DMS 273 treated with DMSO at 0.1 percent for 48 hours (cell line): ENCODE measurements around the gene CT45A10.
"Not testable (repeated sequence)": the region's sequence is repeated elsewhere in the genome, so short reads cannot be mapped to it uniquely, and the experiment has no call there.

Experiments
- DNase-seq: peaks from one replicate; lab custom pipeline; 2025; lab: John Stamatoyannopoulos, UW

The CT45A10 gene, protein sequence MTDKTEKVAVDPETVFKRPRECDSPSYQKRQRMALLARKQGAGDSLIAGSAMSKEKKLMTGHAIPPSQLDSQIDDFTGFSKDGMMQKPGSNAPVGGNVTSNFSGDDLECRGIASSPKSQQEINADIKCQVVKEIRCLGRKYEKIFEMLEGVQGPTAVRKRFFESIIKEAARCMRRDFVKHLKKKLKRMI

DNA sequence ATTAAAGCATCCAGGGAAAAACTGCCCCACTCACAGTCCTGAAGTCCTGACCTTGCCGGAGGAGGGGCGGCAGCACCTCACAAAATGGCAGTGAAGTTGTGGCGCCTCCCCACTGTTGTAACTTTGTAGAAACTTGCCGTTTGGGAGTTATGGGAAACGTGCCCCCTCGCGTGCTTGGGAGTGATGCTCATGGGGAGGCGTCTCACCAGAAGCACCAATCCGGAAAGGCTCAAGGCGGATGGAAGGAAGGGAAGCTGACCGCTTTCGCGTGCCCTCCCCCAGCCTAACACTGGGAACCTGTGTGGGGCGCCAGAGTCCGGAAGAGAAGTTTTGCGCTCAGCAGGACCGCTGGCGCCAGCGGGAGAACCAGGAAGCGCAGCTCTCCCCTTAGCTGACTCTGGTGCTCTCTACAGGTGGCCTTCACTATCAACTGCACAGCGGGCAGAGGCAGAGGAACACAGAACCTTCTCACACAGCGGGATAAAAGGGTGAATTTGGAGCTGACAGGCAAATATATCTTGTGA is at the start of gene CT45A10, which contains the start of gene SAGE1:
TSS of gene CT45A10 (minus strand) at position 151 of the 524 bp plus-strand sequence. CDS start 8,100 bp downstream, outside the sequence.
TSS of gene SAGE1 (plus strand) at position 423 of the 524 bp plus-strand sequence. CDS start 2,527 bp downstream, outside the sequence.
- no peak for DNase-seq

DNA sequence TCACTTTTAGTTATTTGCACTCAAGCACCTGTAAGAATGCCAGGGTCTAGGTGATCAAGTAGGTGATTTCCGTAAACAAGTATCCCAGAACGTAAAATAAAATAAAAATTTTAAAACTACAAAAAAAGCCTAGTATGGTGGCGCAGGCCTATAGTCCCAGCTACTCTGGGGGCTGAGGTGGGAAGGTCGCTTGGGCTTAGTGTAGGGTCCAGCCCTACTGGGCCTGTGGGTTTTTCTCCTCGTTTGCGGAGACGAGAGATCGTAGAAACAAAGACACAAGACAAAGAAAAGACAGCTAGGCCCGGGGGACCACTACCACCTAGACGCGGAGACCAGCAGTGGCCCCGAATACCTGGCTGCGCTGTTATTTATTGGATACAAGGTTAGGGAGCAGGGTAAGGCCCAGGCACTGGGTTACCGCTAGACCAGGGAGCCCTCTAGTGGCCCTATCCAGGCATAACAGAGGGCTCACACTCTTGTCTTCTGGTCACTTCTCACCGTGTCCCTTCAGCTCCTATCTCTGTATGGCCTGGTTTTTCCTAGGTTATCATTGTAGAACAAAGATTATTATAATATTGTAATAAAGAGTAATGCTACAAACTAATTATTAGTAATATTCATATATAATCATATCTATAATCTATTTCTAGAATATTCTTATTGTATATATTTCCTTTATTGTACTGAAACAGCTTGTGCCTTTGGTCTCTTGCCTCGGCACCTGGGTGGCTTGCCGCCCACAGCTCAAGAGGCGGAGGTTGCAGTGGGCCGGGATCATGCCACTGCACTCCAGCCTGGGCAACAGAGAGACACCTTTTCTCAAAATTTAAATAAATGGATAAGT is 38.6 kb upstream of the CT45A10 start:
- no peak for DNase-seq

DNA sequence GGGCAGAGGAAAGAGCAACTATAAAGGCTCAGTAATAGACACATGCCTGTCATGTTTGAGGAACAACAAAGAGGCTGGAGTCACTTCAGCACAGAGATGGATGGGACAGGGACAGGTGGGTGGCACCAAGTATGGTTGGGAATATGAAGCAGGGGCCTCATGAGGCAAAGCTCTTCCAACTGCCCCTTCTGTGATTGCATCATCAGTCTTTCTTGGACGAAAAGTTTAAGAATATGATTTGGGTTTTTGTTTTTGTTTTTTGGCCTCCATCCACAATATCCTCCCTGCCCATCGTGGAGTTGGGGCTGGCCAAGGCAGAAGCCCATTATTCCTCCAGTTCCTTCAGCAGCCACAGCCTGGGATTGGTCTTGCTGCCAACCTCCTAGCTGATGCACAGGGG is 34.7 kb upstream of the CT45A10 start:
- DNase-seq = no peak

DNA sequence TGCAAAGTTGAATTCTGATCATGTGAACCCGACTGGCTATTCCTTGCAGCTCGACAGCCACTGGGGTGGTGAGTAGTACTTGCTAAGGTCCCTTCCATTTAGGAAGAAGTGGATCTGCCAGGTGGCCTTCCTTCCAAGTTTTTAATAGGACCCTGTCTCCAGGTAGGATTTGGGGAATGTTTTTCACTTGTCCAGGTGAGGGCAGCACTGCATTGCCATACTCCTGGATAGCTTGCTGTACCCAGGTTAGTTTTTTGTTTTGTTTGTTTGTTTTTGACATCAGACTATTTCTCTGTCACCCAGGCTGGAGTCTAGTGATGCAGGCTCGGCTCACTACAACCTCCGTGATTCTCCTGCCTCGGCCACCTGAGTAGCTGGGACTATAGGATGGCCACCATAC is 30.1 kb upstream of the CT45A10 start:
- no peak for DNase-seq

DNA sequence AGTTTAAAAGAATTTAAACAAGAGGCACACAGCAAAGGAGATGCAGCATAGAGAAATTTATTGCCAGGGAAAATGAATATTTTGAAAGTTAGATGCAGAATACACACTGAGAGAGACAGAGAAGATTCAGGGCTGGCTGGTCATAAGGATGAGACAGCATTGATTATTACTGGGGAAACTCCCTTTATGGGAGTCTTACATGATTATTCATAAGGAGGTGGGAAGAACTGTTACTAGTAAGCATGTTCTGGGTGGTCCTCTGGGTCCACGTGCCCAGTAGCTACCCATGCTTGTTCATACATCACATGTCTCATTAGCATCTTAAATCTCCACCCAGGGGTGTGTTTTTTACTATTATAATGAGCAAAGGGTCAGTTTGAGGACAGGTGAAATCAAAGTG is 27.3 kb upstream of the CT45A10 start:
- DNase-seq = not testable (repeated sequence)

DNA sequence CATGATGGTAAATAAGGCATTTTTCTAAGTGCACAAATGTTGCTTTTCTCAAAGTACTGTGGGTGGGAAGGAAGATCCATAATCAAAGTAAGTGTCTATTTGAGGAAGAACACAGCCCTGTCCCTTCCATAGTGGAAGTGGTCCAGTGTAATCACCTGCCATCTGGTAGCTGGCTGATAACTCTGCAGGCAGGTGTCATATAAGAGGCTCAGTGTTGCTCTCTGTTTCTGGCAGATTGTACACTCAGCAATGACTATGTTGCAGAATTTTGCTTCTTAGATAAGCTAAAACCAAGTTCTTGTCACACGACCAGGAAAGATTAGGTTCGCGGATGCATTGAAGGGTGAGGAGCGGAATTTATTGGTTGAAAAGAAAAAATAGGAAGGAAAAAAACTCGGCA is 21.2 kb upstream of the CT45A10 start:
- DNase-seq = no peak

DNA sequence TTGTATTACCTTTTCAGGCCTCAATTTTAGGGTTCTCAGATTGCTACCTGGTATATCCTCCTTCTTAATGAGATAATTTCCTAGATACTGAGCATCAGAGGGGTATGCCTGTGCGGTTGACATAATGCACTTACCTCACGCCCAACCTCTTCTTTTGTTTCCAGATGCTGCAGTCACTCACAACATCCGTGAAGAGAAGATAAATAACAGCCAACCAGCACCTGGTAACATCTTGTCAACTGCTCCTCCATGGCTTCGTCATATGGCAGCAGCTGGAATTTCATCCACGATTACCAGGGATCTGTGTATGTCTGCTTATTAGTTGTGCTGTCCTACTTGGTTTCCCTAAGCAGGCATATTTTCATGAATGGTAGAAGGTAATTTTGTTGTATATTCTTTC is 17.0 kb upstream of the CT45A10 start:
- DNase-seq = no peak

DNA sequence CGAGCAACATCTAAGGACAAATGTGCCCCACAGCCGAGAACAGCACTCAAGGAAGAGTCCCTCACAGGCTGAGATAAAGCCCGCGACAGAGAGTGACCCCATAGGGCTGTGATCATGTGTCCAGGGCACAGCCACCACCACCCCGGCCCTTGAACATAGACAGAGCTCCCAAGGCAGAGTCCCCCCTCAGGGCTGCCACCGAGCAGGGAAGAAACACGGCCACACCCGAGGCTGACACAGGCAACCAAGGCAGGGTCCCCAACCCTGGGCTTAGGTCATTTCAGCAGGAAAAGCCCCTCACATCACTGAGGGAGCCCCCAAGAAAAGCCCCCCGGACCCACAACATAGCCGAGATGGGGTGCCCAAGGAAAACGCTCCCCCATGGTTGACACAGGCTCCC is 463 bp downstream of the CT45A10 start:
- DNase-seq = no peak

DNA sequence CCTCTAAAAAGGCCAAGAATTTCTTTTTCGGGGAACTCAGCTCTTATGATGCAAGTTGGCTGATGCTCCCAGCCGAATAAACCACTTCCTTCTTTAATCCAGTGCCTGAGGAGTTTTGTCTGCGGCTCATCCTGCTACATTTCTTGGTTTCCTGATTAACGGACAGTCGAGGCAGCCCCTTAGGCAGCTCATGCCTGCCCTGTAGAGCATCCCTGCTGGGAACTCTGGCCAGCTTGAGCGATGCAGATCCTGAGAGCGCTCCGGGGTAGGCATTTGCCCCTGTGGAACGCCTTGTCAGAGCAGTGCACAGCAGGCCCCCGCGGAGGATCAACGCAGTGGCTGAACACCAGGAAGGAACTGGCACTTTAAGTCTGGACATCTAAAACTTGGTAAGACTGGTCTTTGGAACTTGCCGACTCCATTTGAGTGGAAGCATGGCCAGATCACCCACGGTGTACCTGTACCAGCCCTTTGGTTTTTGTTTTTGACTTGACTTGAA is 3.1 kb downstream of the CT45A10 start:
- no peak for DNase-seq

DNA sequence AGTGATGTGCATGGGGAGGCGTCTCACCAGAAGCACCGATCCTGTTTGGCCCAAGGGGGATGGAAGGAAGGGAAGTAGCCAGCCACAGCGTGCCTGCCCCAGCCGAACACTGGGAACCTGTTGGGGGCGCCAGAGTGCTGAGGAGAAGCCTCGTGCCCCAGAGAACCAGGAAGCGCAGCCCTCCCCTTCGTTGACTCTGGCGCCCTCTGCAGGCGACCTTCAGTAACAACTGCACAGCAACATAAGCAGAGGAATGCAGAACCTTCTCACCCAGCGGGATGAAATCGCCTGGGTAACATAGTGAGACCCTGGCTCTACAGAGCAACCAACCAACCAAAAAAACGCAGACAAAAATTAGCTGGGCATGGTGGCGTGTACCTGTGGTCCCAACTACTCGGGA is 4.3 kb downstream of the CT45A10 start:
- not testable (repeated sequence) for DNase-seq

DNA sequence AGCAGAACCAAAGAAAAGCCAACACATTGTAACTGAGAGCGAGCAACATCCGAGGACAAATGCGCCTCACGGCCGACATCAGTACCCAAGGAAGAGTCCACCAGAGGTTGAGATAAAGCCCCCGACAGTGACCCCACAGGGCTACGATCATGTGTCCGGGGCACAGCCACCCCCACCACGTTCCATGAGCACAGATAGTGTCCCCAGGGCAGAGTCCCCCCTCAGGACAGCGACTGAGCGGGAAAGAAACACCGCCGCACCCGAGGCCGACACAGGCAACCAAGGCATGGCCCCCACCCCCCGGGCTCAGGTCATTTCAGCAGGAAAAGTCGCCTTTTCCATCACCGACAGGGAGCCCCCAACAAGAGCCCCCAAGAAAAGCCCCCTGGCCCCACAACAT is 5.0 kb downstream of the CT45A10 start:
- not testable (repeated sequence) for DNase-seq

DNA sequence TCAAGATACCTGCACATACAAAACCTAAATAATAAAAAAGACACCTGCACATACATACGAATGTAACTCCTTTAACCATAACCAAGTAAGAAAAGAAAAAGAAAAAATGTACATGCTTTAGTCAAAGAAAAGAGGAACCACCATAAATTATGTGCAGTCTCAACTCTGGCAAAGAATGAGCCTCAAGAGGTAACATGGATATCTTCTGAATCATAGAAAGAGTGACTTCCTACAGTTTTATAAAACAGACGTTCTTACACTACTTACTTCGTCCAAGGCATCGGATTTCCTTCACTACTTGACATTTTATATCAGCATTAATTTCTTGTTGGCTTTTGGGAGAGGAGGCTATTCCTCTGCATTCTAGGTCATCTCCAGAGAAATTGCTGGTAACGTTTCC is 10.5 kb downstream of the CT45A10 start:
- not testable (repeated sequence) for DNase-seq

DNA sequence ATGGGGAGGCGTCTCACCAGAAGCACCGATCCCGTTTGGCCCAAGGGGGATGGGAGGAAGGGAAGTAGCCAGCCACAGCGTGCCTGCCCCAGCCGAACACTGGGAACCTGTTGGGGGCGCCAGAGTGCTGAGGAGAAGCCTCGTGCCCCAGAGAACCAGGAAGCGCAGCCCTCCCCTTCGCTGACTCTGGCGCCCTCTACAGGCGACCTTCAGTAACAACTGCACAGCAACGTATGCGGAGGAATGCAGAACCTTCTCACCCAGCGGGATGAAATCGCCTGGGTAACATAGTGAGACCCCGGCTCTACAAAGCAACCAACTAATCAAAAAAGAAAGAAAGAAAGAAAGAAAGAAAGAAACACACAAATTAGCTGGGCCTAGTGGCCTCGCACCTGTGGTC is 21.5 kb downstream of the CT45A10 start, which contains the start of gene CT45A9:
TSS of gene CT45A9 (minus strand) at position 101 of the 400 bp plus-strand sequence. CDS start 3,751 bp downstream, outside the sequence.
- not testable (repeated sequence) for DNase-seq

DNA sequence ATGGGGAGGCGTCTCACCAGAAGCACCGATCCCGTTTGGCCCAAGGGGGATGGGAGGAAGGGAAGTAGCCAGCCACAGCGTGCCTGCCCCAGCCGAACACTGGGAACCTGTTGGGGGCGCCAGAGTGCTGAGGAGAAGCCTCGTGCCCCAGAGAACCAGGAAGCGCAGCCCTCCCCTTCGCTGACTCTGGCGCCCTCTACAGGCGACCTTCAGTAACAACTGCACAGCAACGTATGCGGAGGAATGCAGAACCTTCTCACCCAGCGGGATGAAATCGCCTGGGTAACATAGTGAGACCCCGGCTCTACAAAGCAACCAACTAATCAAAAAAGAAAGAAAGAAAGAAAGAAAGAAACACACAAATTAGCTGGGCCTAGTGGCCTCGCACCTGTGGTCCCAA is 38.8 kb downstream of the CT45A10 start, which contains the start of gene CT45A8:
TSS of gene CT45A8 (minus strand) at position 101 of the 400 bp plus-strand sequence. CDS start 3,755 bp downstream, outside the sequence.
- not testable (repeated sequence) for DNase-seq

DNA sequence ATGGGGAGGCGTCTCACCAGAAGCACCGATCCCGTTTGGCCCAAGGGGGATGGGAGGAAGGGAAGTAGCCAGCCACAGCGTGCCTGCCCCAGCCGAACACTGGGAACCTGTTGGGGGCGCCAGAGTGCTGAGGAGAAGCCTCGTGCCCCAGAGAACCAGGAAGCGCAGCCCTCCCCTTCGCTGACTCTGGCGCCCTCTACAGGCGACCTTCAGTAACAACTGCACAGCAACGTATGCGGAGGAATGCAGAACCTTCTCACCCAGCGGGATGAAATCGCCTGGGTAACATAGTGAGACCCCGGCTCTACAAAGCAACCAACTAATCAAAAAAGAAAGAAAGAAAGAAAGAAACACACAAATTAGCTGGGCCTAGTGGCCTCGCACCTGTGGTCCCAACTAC is 56.1 kb downstream of the CT45A10 start, which contains the start of gene CT45A7:
TSS of gene CT45A7 (minus strand) at position 101 of the 400 bp plus-strand sequence. CDS start 3,747 bp downstream, outside the sequence.
- DNase-seq = not testable (repeated sequence)
